SK-N-SH (cell line): Measurements from ENCODE around the gene TNK2.

Experiments
- CTCF ChIP-seq: fragments of 200-600 bp; sonication (generic); IDR thresholded peaks from 2 replicates; pipeline ENCODE4 v1.6.1; 2017; ENCODE audit warnings: antibody characterized with exemption, mild to moderate bottlenecking, moderate library complexity
- RXRA ChIP-seq: IDR thresholded peaks from 2 replicates; pipeline ENCODE4 v1.4.0; 2012; ENCODE audit warnings: low read depth, mild to moderate bottlenecking, borderline replicate concordance
- TCF12 ChIP-seq: IDR thresholded peaks from 2 replicates; pipeline ENCODE4 v1.4.0; 2012

- TF ChIP-seq CTCF (no peak), TCF12 (no peak), RXRA (no peak)
Observed at GRCh38 chr3:195853996-195854395, 54.4 kb downstream of the TNK2 start.
